ENCODE measurements around the gene UNC5C. TPM values are rescaled to one million over a fixed set of nuclear protein-coding genes. Genes with fewer than 3 reads are reported as not detected.

The UNC5C gene
- total RNA-seq, 4 donors from 2014 or later: 2.2 to 19.0 (median 2.5) TPM

DNA sequence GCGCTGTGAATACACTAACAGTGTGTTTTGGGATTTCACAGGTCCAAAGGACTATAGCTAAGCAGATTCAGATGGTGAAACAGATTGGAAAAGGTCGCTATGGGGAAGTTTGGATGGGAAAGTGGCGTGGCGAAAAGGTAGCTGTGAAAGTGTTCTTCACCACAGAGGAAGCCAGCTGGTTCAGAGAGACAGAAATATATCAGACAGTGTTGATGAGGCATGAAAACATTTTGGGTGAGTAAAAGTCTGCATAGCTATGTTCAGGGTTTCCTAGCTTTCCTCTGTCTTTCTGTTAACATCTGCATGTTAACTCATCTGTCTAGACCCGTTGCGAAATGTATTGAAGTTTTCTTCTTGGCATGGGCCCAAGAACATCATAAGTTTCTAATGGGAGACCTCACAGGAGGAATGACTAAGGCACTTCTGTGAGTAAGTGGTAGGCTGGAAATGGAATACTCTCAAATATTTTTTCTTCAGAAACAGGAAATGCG lies 418.9 kb downstream of the UNC5C start:
- Histone ChIP-seq H3K36me3 (no peaks in the 10 kb centered on the region), H3K27me3 (no peaks in the 10 kb centered on the region), H3K9me3 (no peaks in the 10 kb centered on the region), H3K27ac (no peak overlapping the region), H3K4me3 (no peak overlapping the region), H3K4me1 (no peaks in the 10 kb centered on the region)
- no peak for TF ChIP-seq POLR2A (IDR thresholded peaks at IDR 0.05)
- TF ChIP-seq, protein P1, sequence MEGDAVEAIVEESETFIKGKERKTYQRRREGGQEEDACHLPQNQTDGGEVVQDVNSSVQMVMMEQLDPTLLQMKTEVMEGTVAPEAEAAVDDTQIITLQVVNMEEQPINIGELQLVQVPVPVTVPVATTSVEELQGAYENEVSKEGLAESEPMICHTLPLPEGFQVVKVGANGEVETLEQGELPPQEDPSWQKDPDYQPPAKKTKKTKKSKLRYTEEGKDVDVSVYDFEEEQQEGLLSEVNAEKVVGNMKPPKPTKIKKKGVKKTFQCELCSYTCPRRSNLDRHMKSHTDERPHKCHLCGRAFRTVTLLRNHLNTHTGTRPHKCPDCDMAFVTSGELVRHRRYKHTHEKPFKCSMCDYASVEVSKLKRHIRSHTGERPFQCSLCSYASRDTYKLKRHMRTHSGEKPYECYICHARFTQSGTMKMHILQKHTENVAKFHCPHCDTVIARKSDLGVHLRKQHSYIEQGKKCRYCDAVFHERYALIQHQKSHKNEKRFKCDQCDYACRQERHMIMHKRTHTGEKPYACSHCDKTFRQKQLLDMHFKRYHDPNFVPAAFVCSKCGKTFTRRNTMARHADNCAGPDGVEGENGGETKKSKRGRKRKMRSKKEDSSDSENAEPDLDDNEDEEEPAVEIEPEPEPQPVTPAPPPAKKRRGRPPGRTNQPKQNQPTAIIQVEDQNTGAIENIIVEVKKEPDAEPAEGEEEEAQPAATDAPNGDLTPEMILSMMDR (IDR thresholded peaks at IDR 0.05): no peak
- no peak for DNase-seq

DNA sequence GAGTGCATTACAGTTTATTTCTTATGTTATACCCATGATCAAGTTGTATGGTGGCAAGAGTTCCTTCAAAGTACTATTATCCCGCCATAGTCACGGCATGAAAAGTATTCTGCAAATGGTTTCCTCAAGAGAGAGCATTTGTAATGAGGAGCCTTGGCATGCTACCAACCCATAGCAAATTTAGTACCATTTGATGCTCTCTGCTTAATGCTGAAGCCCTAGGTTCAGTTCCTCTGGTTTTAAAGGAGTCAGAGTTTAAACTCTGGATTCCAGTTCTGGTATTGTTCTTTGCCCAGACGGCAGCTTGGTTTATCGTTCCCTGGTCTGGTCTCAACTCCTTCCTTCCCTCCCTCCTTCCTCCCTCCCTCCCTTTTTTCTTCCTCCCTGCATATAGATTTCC lies 419.7 kb downstream of the UNC5C start:
- no peaks in the 10 kb centered on the region for H3K4me1 ChIP-seq
- no peaks in the 10 kb centered on the region for H3K36me3 ChIP-seq
- H3K9me3 ChIP-seq: no peaks in the 10 kb centered on the region
- H3K27ac ChIP-seq: no peak overlapping the region
- H3K27me3 ChIP-seq: no peaks in the 10 kb centered on the region
- no peak overlapping the region for H3K4me3 ChIP-seq
- DNase-seq: no peak
- TF ChIP-seq, protein P1 (IDR thresholded peaks at IDR 0.05): no peak
- no peak for TF ChIP-seq POLR2A (IDR thresholded peaks at IDR 0.05)

DNA sequence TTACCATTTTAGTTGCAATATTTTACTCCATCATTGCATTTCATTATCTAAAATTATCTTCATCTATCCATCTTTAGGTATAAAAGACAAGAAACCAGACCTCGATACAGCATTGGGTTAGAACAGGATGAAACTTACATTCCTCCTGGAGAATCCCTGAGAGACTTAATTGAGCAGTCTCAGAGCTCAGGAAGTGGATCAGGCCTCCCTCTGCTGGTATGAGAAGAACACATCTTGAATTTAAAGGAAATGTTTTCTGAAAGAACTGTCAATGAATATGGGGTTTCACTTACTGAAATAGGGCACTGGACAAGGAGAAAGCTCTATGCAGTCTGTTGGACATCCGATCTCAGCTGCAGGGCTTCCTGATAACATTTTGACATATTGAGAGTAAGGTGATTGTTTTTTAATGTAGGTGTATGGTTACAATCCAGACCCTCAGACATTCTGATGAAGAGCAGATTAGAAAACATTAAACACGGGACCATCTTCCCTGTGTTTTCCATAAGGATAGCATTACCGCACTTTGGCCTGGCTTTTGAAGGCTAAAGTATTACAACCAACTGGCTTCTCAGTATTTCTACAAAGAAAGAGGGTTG lies 423.8 kb downstream of the UNC5C start:
- H3K27ac ChIP-seq: no peak overlapping the region
- no peak for DNase-seq
- no peak overlapping the region for H3K4me3 ChIP-seq
- no peaks in the 10 kb centered on the region for H3K4me1 ChIP-seq
- H3K27me3 ChIP-seq: no peaks in the 10 kb centered on the region
- TF ChIP-seq, protein P1 (IDR thresholded peaks at IDR 0.05): peak in 4 of 6 experiments; percentile 12 to 41 (median 33)
- TF ChIP-seq POLR2A (IDR thresholded peaks at IDR 0.05): no peak
- H3K36me3 ChIP-seq: no peaks in the 10 kb centered on the region
- no peaks in the 10 kb centered on the region for H3K9me3 ChIP-seq

DNA sequence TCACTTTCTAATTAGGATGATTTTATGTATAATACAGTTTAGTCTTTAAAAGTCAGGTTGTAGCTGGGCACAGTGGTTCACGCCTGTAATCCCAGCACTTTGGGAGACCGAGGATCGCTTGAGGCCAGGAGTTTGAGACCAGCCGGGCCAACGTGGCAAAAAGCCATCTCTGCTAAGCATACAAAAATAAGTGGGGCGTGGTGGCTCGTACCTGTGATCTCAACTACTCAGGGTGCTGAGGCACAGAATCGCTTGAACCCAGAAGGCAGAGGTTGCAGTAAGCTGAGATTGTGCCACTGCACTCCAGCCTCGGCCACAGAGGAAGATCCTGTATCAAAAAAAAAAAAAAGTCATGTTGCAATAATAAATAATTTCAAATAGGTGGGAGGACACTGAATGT lies 426.8 kb downstream of the UNC5C start:
- no peak for DNase-seq
- no peaks in the 10 kb centered on the region for H3K4me1 ChIP-seq
- TF ChIP-seq POLR2A (IDR thresholded peaks at IDR 0.05): no peak
- TF ChIP-seq, protein P1 (IDR thresholded peaks at IDR 0.05): no peak
- no peaks in the 10 kb centered on the region for H3K9me3 ChIP-seq
- H3K27ac ChIP-seq: no peak overlapping the region
- H3K27me3 ChIP-seq: no peaks in the 10 kb centered on the region
- no peak overlapping the region for H3K4me3 ChIP-seq
- no peaks in the 10 kb centered on the region for H3K36me3 ChIP-seq

DNA sequence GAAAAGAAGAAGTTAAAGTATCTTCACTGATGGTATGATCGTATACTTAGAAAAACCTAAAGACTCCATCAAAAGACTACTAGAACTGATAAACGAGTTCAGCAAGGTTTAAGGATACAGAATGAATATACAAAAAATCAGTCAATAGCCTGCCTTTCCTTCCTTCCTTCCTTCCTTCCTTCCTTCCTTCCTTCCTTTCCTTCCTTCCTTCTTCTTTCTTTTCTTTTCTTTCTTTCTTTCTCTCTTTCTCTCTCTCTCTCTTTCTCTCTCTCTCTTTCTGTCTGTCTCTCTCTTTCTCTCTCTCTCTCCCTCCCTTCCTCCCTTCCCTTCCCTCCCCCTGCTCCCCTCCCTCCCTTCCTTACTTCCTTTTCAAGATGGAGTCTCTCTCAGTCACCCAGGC lies 428.3 kb downstream of the UNC5C start:
- Histone ChIP-seq H3K36me3 (no peaks in the 10 kb centered on the region), H3K27me3 (no peaks in the 10 kb centered on the region), H3K4me1 (no peaks in the 10 kb centered on the region), H3K4me3 (no peak overlapping the region), H3K9me3 (no peaks in the 10 kb centered on the region), H3K27ac (no peak overlapping the region)
- TF ChIP-seq, protein P1 (IDR thresholded peaks at IDR 0.05): no peak
- TF ChIP-seq POLR2A (IDR thresholded peaks at IDR 0.05): no peak
- no peak for DNase-seq
